AG08395 (cell line): ENCODE data around the gene PROKR1.

Experiments used
- DNase-seq: peaks from one replicate; pipeline ENCODE4 v3.0.0; 2012; ENCODE audit warnings: mixed read lengths, low spot score

PROKR1 gene

DNA sequence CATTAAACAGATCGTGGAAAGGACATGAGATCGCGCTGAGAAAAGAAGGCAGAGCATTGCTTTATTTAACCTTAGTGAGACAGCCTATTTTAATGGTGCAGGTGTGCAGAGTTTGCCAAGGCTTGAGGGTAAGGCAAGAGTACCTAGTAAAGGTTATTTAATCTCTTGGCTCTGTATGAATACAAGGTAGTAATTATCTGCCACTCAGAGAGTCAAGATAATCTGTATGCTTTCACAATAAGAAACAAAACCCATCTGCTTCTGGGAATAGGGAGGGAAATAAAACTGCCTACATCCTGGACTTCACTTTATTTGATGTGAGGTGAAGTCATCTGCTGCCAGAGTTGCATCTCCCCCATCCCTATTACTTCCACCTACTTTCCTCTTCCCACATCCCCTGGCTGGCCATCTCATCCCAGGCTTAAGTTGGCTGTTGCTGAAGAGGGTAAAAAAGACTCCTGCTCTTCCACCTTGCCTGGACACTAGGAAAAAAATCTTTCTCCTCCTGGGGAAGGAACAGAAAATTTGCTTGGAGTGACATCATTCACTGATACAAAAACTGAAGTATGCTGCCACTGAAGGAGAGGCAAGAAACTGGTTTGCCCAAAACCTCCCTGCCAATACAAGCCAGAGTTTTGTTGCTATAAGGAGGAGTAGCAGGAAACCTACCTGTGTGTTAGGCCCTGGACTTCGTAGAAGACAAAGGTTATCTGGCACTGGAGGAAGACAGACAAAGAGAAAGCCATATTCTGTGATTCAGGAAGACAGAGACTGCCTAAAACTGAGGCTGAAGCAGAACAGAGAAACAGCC is 55.4 kb downstream of the PROKR1 start:
- DNase-seq: no peak

DNA sequence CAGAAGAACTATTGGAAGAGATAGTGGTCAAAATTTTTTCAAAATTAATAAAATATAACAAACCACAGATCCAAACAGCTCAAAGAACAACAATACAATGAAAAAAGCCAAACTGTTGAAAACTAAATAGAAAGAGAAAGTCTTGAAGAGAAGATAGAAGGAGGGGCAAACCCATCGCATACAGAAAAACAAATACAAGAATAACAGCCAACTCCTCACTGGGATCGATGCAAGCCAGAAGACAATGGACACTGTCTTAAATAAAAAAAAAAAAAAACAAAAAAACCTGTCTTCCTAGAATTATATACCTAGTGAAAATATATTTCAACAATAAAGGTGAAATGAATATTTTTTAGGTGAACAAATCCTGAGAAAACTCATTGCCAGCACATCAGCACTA is 57.2 kb downstream of the PROKR1 start:
- DNase-seq: no peak

DNA sequence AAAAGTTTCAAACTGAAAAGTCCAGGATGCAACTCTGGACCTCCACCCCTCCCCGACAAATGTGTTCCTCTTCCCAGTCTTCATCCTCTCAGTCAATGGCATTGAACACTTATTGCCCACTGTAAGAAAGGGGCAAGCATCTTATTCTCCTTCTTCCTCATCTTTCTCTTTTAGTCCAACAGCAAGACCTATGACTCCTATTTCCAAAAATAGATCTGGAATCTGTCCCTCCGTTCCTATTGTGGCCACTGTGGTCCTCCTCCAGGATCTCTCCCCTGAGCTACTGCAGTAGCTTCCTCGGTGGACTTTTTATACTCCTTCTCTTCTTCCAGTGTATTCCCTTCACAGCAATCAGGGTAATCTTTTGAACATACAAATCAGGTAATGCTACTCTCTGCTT is 63.3 kb downstream of the PROKR1 start:
- no peak for DNase-seq
